Effector CD8-positive, alpha-beta T cell (primary cell): ENCODE data around the gene OTOS.

ENCODE experiments used
- DNase-seq: peaks from one replicate; lab custom pipeline; 2025; lab: John Stamatoyannopoulos, UW
- total RNA-seq, 4 experiments: gene quantifications; one replicate each; lab custom pipeline; 2026; lab: John Stamatoyannopoulos, UW

The OTOS gene
- total RNA-seq, result 0 reads per million in 4 experiments

DNA sequence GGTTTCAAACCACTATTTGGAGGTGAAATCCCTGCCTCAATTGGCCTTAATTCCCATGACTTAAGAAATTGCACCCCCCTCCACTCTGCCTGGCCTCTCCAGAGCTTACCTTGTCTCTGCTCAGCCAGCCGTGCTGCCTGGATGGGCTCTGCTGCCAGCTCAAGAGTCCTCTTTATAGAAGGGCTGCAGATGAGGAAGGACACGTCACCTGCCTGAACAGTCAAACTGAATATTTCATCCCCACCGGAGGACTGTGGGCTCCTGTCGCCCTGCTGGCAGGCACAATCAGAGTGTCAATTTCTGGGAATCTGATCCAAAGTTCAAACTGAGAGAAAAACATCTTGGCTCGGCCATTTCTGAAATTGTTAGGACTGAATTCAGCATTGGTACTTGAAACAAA, at the start of gene OTOS:
TSS of gene OTOS (minus strand) at position 148 of the 400 bp plus-strand sequence. CDS start 332 bp downstream, outside the sequence.
- no peak for DNase-seq

DNA sequence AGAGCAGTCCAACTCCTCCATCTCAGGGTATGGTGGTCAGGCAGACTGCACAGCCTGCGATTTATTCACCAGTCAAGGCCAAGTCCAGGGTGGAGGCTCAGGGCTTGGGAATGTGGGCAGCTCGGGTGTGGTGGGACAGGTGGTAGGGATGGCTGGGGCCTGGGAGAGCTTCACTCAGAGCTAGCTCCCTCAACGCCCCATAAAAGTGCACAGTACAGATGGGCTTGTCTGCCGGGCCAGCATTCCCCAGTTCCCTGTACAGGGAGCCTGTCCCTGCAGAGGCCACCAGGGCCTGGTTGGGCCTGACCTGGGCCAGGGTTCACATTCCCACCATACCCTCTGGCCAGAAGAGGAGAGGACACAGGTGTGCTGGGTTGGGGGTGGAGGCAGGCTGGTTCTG, 49.2 kb upstream of the OTOS start:
- no peak for DNase-seq

DNA sequence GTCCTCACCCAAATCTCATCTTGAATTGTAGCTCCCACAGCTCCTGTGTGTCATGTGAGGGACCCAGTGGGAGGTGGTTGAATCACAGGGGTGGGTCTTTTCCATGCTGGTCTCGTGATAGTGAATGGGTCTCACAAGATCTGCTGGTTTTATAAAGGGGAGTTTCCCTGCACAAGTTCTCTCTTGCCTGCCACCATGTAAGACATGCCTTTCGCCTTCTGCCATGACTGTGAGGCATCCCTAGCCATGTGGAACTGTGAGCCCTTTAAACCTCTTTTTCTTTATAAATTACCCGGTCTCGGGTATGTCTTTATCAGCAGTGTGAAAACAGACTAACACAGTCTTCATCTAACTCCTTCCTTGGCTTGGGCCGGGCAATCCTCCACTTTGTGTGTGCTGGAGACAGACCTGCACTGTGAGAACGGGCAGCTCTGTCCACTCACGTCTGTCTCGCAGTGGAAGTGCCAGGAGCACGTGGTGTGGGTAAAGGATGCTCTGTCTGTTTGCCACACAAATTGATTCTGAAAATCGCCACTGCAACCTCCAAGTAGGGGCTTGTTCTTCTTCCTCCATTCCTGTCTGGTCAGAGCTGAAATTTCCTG, 47.6 kb upstream of the OTOS start:
- DNase-seq, result no peak

DNA sequence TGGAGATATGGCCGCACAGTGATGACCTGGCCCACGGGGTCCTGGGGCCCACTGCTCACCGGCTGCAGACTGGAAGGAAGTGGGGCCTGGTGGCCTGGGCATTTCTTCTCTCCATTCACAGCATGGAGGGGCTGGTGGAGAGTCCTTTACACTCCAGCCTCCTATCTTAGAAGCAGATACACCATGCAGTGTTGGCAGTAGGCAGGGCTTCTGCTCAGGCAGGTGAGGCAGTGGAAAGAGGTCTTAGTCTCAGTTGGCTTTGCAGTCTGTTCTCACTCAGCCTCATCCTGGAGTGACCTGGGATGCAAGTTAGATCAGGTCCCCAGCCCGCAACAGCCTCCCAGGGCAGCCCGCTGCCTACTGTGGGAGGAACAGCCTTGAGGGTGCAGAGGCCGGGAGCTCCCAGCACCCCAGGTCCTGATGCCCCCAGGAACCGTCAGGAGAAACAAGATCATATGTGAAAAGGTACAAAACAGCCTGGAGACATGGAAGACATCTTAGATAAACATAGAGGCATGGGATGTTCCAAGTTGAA, 45.8 kb upstream of the OTOS start:
- DNase-seq, result no peak

DNA sequence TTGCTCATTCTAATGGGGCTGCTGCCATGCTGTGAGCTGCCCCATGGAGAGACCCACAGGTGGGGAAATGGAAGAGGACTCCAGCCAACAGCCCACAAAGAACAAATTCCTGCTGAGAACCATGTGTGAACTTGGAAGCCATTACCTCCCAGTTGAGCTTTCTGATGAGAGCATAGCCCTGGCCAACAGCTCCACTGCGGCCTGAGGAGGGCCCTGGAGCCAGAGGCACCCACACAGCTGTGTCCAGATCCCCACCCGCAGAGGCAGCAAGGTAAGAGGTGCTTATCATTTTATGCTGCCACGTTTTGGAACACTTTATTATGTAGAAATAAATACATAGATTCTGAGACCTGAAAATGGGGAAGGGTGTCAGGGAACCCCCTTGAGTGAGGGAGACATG, 44.2 kb upstream of the OTOS start:
- DNase-seq, result no peak

DNA sequence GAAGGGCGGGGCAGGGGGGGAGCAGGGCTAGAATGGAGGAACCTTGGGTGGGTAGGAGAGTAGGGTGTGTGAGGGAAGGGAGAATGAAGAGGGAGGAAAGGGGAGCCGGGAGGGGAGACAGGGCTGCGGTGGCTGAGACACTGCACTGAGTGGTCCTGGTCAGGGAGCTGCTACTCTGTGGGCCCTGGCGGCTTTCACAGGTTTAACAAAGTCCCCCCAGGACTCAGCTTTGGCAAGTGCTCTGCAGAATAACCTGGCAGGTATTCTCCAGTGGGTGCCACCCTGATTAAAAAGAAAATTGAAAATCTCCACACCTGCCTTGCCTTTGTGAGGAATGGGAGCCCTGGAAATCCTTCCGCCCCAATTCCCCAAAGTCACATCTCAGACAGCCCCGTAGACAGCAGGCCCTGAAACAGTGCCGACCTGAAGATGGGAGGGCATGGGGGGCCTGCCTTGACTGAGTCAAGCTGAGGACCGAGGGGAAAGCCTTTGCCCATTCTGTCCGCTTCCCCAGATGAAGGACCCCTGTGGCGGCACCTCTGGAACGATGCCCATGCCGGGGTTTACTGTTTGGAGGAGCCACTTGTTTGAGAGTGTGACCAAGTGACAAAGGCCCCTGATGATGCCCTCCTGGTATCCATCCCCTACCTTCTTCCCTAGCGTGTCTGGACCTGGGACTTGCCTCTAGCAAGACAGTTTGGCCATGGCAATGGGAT, 43.6 kb upstream of the OTOS start:
- DNase-seq, result no peak

DNA sequence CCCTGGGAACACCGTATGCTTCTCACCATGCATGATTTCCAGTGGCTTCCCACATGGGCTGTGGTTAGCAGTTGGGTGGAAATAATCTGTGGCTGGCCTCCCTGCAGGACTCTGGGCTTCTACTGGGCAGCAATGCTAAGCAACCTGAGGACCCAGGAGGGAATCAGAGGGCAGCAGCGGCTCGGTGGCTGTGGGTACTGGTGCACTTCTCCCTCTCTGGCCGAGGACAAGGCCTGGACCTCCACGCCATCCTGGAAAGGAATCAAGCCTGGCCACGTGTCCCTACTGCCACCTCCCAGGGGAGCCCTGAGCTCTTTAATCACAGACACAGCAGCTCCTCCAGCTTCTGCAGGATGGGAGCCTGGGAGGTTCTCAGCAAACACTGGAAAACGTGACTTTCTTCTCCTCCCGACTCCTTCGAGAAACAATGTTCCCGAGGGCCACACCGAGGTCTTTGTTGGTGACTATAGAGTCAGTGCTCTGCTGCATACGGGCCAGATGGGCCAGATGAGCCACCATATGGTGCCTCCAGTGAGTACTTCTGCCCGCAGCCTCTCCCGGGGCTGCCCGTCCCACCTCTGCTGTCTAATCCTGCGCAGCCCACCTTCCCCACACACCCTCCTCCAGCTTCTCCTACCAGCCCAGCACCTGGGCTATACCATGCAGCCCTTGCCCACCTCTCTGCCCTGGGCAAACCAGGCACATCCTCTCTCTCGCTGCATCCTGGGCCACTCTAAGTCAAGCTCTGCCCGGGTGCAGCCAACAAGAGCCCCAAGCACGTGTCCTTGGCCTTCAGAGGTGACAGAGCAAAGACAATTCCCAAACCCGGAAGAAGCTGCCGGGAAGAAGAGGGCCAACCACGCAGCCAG, 42.8 kb upstream of the OTOS start:
- no peak for DNase-seq

DNA sequence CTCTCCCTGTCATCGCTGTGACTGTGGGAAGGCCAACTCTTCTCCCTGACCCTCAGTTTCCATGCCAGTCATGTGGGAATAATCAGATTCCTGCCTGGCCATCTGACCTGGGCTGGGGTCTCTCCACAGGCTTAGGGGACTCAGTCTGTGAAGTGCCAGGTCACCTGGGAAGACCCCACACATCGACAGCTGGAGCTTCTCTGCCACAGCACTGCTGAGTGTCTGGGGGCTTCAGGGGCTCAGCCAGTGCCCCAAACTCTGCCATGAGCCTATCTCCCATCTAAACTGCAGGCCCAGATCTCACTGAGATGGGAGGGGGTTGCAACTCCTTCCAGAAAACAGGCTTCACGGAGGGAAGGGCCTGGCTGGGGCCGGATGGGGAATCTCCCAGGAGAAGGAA, 42.0 kb upstream of the OTOS start:
- DNase-seq, result no peak

DNA sequence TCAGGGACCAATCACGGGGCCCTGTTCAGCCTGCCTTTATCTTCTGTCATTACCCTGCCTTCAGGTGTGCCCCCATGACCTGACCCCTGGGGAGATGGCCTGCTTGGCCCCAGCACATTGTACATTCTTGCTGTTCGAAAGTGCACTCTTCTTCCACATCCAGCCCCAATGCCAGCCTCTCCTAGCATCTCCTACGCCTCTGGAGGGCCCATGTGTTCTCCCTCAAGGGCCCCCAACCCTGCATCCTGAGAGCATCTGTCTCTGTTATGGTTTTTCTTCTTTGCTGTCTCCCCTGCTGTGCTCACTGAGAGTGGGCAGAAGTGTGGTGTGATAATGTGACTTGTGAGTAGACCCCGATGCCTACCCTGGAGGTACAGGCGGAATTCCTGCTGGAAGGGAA, 41.5 kb upstream of the OTOS start:
- no peak for DNase-seq

DNA sequence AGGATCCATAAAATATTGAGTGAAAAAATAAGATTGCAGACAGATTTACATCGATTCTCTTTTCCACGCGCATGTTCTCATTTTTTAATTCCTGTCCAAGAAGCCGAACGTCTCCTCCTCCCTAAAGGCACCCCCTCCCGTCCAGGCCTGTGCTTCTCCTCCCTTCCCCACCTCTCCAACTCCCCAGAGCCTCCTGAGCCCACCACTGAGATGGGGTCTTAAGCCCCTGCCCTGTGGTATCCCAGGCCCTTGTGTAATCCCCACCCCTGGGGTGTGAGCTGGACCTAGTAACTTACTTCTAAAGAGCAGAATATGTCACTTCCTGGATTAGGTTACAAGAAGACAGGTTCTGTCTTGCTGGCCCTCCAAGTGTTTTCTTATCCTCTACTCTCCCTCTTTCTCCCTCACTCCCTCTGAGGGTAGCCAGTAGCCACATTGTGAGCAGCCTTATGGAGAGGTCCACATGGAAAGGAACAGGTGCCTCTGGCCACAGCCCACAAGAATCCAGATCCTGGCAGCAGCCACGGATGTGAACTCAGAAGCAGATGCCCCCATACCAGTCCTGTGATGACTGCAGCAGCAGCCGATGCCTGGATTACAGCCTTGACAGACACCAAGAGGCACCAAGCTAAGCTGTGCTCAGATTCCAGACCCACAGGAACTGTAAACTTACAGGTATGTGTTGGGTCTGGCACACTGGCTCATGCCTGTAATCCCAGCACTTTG, 39.6 kb upstream of the OTOS start:
- DNase-seq, result no peak

DNA sequence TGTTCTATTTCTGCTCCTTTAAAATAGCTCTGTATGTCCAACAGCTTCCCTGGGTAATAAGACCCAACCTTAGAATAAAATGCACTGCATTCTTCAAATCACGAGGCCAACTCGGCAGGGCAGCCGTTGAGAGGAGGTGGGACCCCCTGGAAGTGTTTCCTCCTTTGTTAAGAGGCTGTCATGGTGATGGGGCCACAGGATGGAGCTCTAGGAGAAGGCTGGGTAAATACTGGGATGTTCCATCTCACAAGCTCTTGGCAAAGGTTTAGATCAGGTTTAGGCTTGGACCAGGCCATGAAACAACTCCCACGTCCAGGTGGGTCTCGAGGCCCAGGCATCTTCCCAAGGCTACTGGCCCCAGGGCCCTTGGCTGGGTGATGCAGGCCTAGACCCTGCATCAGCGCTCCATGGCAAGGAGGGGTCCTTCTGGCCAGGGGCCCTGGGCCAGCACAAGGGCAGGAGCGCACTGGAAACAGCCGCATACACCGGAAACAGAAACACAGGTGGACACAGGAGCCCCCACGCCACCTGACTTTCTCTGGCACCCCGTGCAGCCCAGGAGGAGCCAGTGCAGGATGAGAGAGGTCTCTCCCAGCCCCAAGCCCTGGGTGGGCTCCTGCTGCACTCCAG, 38.8 kb upstream of the OTOS start:
- no peak for DNase-seq

DNA sequence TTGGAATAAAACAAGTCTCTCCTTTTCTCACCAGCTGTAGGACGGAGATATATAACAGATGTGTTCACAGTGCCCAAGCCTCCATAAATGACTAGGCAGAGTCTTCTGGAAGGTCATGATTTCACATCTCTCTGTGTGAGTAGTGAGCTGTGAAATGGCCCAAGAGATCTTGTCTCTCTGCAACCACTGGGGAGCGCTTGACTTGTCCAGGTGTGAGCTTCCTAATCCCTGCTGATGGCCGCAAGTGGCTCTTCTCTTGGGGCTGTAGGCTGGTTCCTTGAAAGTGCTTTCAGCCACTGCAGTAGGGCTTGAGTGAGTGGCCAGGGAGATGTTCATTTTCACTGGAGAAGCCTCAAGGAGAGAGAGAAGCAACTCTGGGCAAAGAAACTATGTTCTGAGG, 38.1 kb upstream of the OTOS start:
- no peak for DNase-seq

DNA sequence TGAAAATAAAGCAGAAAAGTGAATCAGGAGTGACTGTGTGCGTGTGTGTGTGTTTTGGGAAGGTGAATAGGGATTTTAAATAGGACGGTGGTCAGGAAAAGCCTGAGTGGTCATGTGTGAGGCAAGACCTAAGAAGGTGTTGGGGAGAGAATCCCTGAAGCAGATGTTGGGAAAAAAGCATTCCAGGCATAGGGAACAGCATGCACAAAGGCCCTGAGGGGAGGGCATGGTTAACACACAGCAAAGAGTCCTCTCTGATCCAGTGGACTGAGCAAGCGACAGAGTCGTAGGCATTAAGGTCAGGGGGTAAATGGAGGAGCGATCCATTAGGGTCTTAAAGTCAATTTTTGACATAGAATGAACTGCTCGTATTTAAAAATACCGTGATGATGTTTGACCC, 34.0 kb upstream of the OTOS start:
- DNase-seq, result no peak

DNA sequence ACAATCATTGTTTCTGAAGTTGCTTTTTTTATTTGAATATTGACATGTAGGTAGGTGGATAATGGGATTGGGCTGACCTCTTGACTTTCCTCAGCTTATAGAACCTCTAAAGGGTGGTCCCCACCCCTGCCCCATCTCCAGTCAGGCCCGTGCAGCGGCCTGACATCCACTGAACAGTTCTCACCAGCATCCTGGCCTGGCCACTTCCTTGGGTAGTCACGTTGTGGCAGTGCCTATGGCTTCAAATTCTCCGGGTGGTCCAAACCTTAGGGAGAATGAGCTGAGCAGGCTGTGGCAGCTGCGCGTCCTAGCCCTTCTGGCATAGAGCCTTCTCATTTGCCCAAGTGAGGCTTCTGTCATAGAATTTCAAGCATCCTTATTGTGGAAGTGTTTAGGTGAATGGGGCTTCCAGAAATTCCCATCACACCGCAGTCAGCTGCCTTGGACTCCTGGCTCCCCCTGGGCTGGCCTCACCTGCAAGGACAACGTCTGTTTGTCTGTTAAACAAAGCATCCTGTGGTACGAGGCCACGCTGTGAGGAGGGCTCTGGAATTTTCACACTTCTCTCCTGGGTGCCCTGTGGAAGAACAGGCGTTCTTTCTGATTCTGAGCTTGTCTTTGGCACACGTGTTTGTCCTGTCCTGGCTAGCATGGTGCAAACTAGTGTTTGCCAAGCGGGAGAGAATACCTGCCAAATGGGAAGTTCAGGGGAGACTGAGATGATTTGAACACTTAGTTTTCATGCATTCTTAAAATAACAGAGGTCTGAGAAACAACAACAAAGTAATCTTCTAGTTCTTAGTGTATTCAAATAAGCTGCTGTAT, 31.8 kb upstream of the OTOS start:
- no peak for DNase-seq

DNA sequence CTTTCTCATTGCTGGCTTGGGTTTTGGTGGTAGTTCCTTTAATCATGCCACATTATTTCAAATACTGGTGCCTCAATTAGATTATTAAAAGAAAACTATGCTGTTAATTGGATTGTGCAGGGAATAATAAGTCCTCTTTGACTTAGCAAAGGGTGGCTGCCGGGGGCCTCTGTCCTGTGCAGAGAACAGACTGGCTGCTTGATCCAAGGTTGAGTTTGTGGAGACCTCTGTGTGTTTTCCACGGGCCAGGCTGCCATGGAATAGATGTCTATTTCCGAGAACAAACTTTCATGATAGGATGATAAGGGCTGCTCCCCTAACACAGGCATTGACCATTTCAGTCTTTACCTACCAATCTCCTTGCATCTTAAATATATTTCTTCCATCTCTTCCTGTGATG, 30.4 kb upstream of the OTOS start:
- DNase-seq, result no peak

DNA sequence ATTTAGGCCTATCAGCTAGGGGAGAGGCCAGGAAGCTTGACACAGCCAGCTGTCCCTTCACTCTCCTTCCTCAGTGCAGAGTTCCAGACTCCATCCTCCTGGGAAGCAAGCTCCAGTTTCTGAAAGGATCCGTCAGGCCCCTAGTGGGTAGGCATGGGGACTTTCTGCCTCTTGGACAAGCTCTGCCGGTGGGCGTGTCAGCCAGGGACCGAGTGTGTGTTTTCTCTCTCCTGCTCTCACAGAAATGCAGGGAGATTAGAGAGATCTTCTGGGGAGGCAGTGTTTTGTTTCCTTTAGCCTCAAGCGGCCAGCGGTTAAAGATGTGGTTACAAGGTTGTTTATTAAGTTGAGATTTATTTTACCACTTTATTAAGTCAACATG, 29.9 kb upstream of the OTOS start:
- no peak for DNase-seq

DNA sequence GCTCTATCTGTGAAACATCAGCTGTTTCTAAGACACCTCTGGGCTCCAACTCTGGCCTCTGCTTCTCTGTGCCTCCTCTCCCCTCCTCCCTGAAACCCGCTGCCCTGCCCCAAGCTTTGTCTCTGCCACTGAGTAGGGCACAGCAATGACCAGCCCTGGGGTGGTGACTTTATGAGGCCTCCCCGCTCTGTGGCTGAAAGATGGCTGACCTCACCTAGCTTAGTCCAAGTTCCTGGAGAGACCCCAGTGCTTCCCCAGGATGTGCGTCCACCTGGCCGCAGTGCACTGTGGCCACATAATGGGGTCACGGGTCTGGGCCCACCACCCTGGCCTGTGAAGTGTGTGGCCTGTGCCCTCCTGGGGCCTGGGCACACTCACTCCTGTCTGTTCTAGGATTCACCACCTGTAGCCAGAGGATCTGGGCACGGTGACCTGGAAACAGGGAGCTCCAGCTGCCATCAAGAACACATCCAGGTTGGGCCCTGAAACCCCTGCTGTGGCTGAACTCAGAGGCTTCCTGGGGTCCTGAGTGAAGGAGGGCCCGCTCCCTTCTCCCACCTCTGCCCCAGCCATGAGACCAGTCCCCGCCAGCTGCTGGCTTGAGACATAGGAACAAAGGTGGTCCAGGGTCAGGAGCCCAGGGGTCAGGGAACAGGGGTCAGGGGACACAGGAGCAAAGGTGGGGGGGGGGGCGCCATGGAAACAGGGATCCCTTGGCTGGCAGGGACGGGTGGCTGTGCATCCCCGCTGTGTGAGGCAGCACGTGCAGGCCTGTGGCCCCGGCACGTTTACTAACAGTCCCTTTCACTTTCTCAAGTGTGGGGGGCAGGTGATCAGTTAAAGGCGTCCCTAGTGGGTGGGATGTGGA, 29.3 kb upstream of the OTOS start:
- no peak for DNase-seq

DNA sequence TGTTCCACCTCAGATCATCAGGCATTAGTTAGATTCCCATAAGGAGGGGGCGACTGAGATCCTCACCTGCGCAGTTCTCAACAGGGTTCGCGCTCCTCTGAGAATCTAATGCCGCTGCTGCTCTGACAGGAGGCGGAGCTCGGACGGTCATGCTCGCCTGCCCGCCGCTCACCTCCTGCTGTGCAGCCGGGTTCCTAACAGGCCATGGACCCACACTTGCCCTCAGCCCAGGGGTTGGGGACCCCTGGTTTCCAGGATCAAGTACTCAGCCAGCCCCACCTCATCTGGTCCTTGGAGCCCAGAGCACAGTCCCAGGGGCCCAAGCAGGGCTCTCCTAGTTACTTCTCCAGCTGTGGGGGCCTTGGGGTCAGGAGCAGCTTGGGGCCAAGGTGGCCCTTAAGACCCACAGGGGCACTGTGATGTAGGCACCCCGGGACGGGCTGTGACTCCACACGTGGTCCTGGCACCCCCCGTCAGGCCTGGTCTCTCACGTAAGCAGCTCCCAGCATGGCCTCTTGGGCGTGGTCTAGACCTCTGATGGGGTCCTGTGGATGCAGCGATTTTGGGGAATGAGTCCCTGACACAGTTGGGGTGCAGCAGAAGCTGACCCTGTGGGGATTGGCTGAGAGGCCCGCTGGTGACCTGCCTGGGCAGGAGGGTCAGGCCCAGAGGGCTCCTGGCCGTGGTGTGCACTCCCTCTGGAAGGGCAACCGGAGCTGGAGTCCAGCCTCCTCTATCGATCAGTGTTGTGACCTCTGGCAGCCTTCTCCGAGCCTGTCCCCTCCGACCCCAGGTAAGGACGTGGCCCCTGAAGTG, 28.3 kb upstream of the OTOS start:
- no peak for DNase-seq

DNA sequence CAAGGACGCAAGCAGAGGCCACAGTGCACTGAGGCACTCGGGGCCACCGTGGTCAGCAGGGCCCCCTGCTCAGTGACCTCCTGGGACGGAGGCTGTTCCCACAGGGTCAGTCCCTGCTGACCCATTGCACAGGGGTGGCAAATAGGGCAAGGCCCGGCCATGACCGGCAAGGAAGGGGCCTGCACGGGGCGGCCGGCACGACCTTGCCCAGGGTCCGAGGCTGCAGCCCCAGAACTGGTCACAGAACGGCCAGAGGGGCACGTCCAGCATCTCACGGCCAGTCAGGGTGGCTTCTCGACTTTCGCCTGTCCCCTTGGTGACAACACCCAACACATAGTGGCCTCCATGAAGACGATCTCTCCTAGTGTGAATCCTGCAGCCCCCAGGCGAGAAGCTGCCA, 27.6 kb upstream of the OTOS start:
- DNase-seq, result no peak
